Measurements from ENCODE around the gene ZDHHC11B. TPM values are rescaled to one million over a fixed set of nuclear protein-coding genes. Genes with fewer than 3 reads are reported as not detected.
A peak's percentile ranks its signal among the peaks of the same experiment; 100 is the strongest.

Gene ZDHHC11B
- total RNA-seq, 1 donor from 2014 or later = 0.60 TPM

DNA sequence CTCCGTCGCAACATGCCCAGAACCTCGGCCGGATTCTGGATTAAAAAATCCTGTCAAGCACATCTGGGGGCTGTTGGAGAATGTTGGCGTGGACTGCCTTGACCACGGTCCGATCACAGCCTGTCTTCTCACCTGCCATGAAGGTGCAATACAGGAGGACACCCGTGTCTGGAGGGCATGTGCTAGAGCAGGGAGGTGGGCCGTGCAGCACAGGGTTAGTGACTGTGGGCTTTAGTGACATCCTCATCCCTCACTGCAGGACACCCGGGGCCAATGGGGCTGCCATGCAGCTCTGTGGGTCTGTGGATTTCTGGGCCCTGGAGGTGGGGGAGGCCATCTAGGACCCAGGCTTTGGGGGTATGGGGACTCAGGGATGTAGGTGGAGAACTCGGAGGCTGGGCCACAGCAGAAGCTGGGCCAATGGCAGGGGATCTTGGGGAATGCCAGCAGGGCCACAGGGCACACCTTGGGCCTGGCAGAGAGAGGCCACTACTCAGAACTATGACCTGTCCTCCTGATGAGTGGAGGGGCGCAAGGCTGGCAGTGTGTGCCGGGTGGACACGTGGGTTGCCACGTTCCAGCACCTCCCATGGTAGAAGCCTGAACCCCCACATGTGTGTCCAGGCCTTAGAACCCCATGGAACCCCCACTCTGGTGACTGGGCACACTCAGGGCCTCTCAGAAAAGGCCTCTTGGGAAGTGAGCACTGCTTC lies 23.3 kb downstream of the ZDHHC11B start:
- Mint-ChIP-seq H3K4me1 (peaks cover 34% of the 10 kb centered on the region), H3K9me3 (peaks cover 6% of the 10 kb centered on the region), H3K27ac (peak overlapping the region; percentile 76), H3K4me3 (no peak overlapping the region), H3K27me3 (ENCODE audit: insufficient read depth, low read depth) (peaks cover 18% of the 10 kb centered on the region), H3K36me3 (peaks cover 8% of the 10 kb centered on the region)
- H3K27ac ChIP-seq = no peak overlapping the region
- no peaks in the 10 kb centered on the region for H4K20me1 ChIP-seq (ENCODE audit: low read depth)
- DNase-seq (ENCODE audit: low spot score) = no peak
- no peak overlapping the region for H2AFZ ChIP-seq (replicated peaks)
- H3K9me3 ChIP-seq (ENCODE audit: low read depth) = no peaks in the 10 kb centered on the region
- peaks cover 28% of the 10 kb centered on the region for H3K4me1 ChIP-seq
- no peak overlapping the region for H3K4me2 ChIP-seq
- no peaks in the 10 kb centered on the region for H3F3A ChIP-seq (ENCODE audit: low read depth)
- H3K27me3 ChIP-seq = no peaks in the 10 kb centered on the region
- H3K79me2 ChIP-seq (ENCODE audit: low read depth) = no peaks in the 10 kb centered on the region
- no peaks in the 10 kb centered on the region for H3K36me3 ChIP-seq
- TF ChIP-seq EZH2 (IDR thresholded peaks at IDR 0.05) = no peak
- TF ChIP-seq EZH2phosphoT487 (IDR thresholded peaks at IDR 0.05) = no peak
- H3K4me3 ChIP-seq = no peak overlapping the region
- H3K9ac ChIP-seq = no peak overlapping the region

DNA sequence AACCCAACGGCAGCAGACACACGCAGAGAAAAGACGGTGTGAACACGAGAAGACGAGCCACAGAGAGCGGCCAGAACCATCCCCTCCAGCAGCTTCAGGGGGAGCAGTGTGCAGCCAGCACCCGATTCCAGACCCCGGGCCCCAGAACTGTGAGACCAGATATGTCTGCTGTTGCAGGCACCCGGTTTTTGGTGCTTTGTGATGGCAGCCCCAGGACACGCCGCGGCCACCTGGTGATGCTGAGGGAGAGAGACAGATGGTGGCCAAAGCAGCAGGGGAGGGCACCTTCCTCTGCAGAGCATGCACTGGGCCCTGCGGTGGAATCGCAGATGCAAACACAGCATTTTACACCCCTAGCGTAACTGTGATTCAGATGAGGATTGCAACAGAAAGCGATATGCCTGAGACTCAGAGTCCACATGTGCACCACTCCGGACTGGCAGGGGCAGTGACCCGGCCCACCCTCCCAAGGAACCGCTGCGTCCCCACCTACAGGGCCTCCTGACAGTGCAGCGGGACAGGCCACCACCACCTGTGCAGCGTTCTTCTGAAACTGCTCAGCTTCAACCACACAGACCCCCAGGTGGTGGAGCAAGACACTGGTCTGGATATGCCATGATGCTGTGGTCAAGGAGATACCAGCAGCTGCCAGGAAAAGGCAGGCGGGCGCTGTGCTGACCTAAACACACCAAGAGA lies 24.0 kb downstream of the ZDHHC11B start:
- no peak for DNase-seq (ENCODE audit: low spot score)
- H3K4me3 ChIP-seq = no peak overlapping the region
- H3K9me3 ChIP-seq (ENCODE audit: low read depth) = no peaks in the 10 kb centered on the region
- peaks cover 28% of the 10 kb centered on the region for H3K4me1 ChIP-seq
- peaks cover 15% of the 10 kb centered on the region for H3K27me3 Mint-ChIP-seq (ENCODE audit: insufficient read depth, low read depth)
- no peak overlapping the region for H3K4me2 ChIP-seq
- H3K27ac ChIP-seq = no peak overlapping the region
- no peaks in the 10 kb centered on the region for H3K27me3 ChIP-seq
- H3K4me3 Mint-ChIP-seq = no peak overlapping the region
- H3K27ac Mint-ChIP-seq = peak overlapping the region; percentile 63
- H2AFZ ChIP-seq (replicated peaks) = no peak overlapping the region
- H3K4me1 Mint-ChIP-seq = peaks cover 36% of the 10 kb centered on the region
- H3K36me3 ChIP-seq = no peaks in the 10 kb centered on the region
- no peaks in the 10 kb centered on the region for H3K79me2 ChIP-seq (ENCODE audit: low read depth)
- H4K20me1 ChIP-seq (ENCODE audit: low read depth) = no peaks in the 10 kb centered on the region
- peaks cover under 1% of the 10 kb centered on the region for H3K9me3 Mint-ChIP-seq
- peaks cover 3% of the 10 kb centered on the region for H3K36me3 Mint-ChIP-seq
- TF ChIP-seq EZH2 (IDR thresholded peaks at IDR 0.05) = no peak
- no peak for TF ChIP-seq EZH2phosphoT487 (IDR thresholded peaks at IDR 0.05)
- TF ChIP-seq, protein P1, sequence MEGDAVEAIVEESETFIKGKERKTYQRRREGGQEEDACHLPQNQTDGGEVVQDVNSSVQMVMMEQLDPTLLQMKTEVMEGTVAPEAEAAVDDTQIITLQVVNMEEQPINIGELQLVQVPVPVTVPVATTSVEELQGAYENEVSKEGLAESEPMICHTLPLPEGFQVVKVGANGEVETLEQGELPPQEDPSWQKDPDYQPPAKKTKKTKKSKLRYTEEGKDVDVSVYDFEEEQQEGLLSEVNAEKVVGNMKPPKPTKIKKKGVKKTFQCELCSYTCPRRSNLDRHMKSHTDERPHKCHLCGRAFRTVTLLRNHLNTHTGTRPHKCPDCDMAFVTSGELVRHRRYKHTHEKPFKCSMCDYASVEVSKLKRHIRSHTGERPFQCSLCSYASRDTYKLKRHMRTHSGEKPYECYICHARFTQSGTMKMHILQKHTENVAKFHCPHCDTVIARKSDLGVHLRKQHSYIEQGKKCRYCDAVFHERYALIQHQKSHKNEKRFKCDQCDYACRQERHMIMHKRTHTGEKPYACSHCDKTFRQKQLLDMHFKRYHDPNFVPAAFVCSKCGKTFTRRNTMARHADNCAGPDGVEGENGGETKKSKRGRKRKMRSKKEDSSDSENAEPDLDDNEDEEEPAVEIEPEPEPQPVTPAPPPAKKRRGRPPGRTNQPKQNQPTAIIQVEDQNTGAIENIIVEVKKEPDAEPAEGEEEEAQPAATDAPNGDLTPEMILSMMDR (IDR thresholded peaks at IDR 0.05) = no peak
- no peaks in the 10 kb centered on the region for H3F3A ChIP-seq (ENCODE audit: low read depth)
- no peak overlapping the region for H3K9ac ChIP-seq

GRCh38 chr5:759781-760362 lies 24.7 kb downstream of the ZDHHC11B start:
- no peak overlapping the region for H3K9ac ChIP-seq
- no peaks in the 10 kb centered on the region for H3F3A ChIP-seq (ENCODE audit: low read depth)
- Mint-ChIP-seq H3K4me3 (no peak overlapping the region), H3K9me3 (no peaks in the 10 kb centered on the region), H3K36me3 (no peaks in the 10 kb centered on the region), H3K27ac (peak overlapping the region; percentile 27), H3K4me1 (peaks cover 36% of the 10 kb centered on the region), H3K27me3 (ENCODE audit: insufficient read depth, low read depth) (peaks cover 12% of the 10 kb centered on the region)
- H3K27me3 ChIP-seq = no peaks in the 10 kb centered on the region
- no peak for DNase-seq (ENCODE audit: low spot score)
- no peaks in the 10 kb centered on the region for H4K20me1 ChIP-seq (ENCODE audit: low read depth)
- H3K9me3 ChIP-seq (ENCODE audit: low read depth) = no peaks in the 10 kb centered on the region
- H3K79me2 ChIP-seq (ENCODE audit: low read depth) = no peaks in the 10 kb centered on the region
- no peak overlapping the region for H3K27ac ChIP-seq
- no peak overlapping the region for H3K4me3 ChIP-seq
- H3K36me3 ChIP-seq = no peaks in the 10 kb centered on the region
- no peak overlapping the region for H2AFZ ChIP-seq (replicated peaks)
- TF ChIP-seq EZH2 (IDR thresholded peaks at IDR 0.05) (no peak), EZH2phosphoT487 (IDR thresholded peaks at IDR 0.05) (no peak)
- TF ChIP-seq, protein P1 (IDR thresholded peaks at IDR 0.05) = no peak
- H3K4me1 ChIP-seq = peaks cover 28% of the 10 kb centered on the region
- H3K4me2 ChIP-seq = no peak overlapping the region

All from neural progenitor cell (in vitro differentiated cells).